ENCODE data around the gene NUTM2D.
"Not testable (repeated sequence)": the region's sequence is repeated elsewhere in the genome, so short reads cannot be mapped to it uniquely, and the experiment has no call there.

NUTM2D gene

GRCh38 chr10:87374091-87374490 is 16.5 kb downstream of the NUTM2D start:
- DNase-seq = not testable (repeated sequence)

- not testable (repeated sequence) for DNase-seq
Measured at GRCh38 chr10:87379115-87379514, 21.6 kb downstream of the NUTM2D start.

GRCh38 chr10:87383149-87383857 is 25.8 kb downstream of the NUTM2D start:
- not testable (repeated sequence) for DNase-seq

GRCh38 chr10:87384283-87384682 is 26.7 kb downstream of the NUTM2D start:
- not testable (repeated sequence) for DNase-seq

GRCh38 chr10:87385762-87386360 is 28.3 kb downstream of the NUTM2D start:
- DNase-seq = not testable (repeated sequence)

- DNase-seq = not testable (repeated sequence)
Measured at GRCh38 chr10:87391360-87391759, 33.8 kb downstream of the NUTM2D start.

GRCh38 chr10:87396206-87396605 is 38.7 kb downstream of the NUTM2D start:
- DNase-seq = not testable (repeated sequence)

GRCh38 chr10:87398436-87398835 is 40.9 kb downstream of the NUTM2D start:
- not testable (repeated sequence) for DNase-seq

- DNase-seq = not testable (repeated sequence)
Measured at GRCh38 chr10:87407516-87408467, 50.2 kb downstream of the NUTM2D start.

GRCh38 chr10:87413921-87414320 is 56.4 kb downstream of the NUTM2D start:
- not testable (repeated sequence) for DNase-seq

Data from T1000 (cell line).